Activated naive CD4-positive, alpha-beta T cell treated with anti-CD3 and anti-CD28 coated beads for 36 hours (primary cell): ENCODE data around the gene WAC. TPM values are rescaled to one million over a fixed set of nuclear protein-coding genes. Genes with fewer than 3 reads are reported as not detected.
"Not testable (repeated sequence)": the region's sequence is repeated elsewhere in the genome, so short reads cannot be mapped to it uniquely, and the experiment has no call there.

Experiments used
- CTCF ChIA-PET: fragments of 350-600 bp; sonication (Branson Sonifier 250); formaldehyde crosslinking; loops from one replicate; lab custom pipeline; 2021; ENCODE audit warnings: antibody characterized with exemption; lab: Charles Lee
- DNase-seq: peaks from one replicate; pipeline ENCODE4 v3.0.0-alpha.2; 2020
- H3K27ac Mint-ChIP-seq: one replicate; pipeline ENCODE4 v1.8.0; 2021; ENCODE audit warnings: mild to moderate bottlenecking, mixed read lengths
- H3K27me3 Mint-ChIP-seq: one replicate; pipeline ENCODE4 v1.8.0; 2021; ENCODE audit warnings: low read depth, mixed read lengths
- H3K36me3 Mint-ChIP-seq: one replicate; pipeline ENCODE4 v1.8.0; 2021; ENCODE audit warnings: low read depth, mixed read lengths
- H3K4me1 Mint-ChIP-seq: one replicate; pipeline ENCODE4 v1.8.0; 2021; ENCODE audit warnings: low read depth, mixed read lengths
- H3K4me3 Mint-ChIP-seq: one replicate; pipeline ENCODE4 v1.8.0; 2021; ENCODE audit warnings: mild to moderate bottlenecking, moderate library complexity, mixed read lengths
- H3K9me3 Mint-ChIP-seq: one replicate; pipeline ENCODE4 v1.8.0; 2021; ENCODE audit warnings: mixed read lengths
- intact Hi-C: fragments of 100-400 bp; cut with micrococcal nuclease; formaldehyde crosslinking; loops from one replicate; pipeline ENCODE4 v1.15.1; 2023
- total RNA-seq, 2 experiments: library from RNA; stranded (reverse); gene quantifications; one replicate each; pipeline ENCODE4 v1.2.3, GENCODE V29; 2021

WAC gene, protein sequence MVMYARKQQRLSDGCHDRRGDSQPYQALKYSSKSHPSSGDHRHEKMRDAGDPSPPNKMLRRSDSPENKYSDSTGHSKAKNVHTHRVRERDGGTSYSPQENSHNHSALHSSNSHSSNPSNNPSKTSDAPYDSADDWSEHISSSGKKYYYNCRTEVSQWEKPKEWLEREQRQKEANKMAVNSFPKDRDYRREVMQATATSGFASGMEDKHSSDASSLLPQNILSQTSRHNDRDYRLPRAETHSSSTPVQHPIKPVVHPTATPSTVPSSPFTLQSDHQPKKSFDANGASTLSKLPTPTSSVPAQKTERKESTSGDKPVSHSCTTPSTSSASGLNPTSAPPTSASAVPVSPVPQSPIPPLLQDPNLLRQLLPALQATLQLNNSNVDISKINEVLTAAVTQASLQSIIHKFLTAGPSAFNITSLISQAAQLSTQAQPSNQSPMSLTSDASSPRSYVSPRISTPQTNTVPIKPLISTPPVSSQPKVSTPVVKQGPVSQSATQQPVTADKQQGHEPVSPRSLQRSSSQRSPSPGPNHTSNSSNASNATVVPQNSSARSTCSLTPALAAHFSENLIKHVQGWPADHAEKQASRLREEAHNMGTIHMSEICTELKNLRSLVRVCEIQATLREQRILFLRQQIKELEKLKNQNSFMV
- total RNA-seq: 10 to 100 TPM; 77.1 to 82.9 TPM

GRCh38 chr10:28532337-28533185 lies at the start of gene WAC:
TSS of gene WAC (plus strand) at chr10:28533118. CDS start at chr10:28533580, 462 bp downstream.
- Mint-ChIP-seq H3K4me1 (peaks cover 51% of the 10 kb centered on the region), H3K27me3 (no peaks in the 10 kb centered on the region), H3K4me3 (peak within 1 kb of the TSS; percentile 99), H3K9me3 (no peaks in the 10 kb centered on the region), H3K27ac (peak within 1 kb of the TSS; percentile 100), H3K36me3 (peaks cover 45% of the 10 kb centered on the region)
- DNase-seq: peak; percentile 98
- intact Hi-C loops: loop anchor here (1.0 to 5.0 kb wide), 11 partner anchors 32 to 1378 kb away; partner anchors contain the start of genes ACBD5, BAMBI, MASTL and MPP7
- CTCF ChIA-PET: no interaction called here

DNA sequence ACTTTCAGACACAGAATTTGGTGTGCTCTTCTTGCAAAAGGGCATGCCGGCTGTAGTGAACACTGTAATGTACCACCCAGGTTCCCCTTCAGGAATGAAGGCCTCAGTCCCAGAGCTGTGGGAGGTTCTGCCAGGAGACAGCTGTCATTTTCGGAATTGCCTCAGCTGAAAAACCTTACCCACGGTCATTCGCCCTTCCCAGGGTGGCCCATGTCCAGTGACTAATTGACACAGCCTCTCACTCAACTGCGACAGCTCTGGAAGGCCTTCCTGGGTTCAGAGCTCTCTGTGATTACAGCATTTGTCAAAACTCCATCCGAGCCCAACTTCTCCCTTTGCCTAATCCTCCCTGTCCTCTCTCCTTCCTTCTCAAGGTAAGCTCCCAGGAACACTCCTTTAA lies 43.7 kb upstream of the WAC start:
- peaks cover 2% of the 10 kb centered on the region for H3K27me3 Mint-ChIP-seq
- intact Hi-C loops: no loop called here
- peaks cover 2% of the 10 kb centered on the region for H3K4me1 Mint-ChIP-seq
- no peak for DNase-seq
- H3K36me3 Mint-ChIP-seq: no peaks in the 10 kb centered on the region
- no peaks in the 10 kb centered on the region for H3K9me3 Mint-ChIP-seq
- H3K27ac Mint-ChIP-seq: no peak overlapping the region
- CTCF ChIA-PET: no interaction called here
- no peak overlapping the region for H3K4me3 Mint-ChIP-seq

GRCh38 chr10:28490256-28490865 lies 42.6 kb upstream of the WAC start:
- H3K4me3 Mint-ChIP-seq, CTCF ChIA-PET, H3K27me3 Mint-ChIP-seq, H3K9me3 Mint-ChIP-seq, DNase-seq, H3K27ac Mint-ChIP-seq, H3K36me3 Mint-ChIP-seq, intact Hi-C loops, H3K4me1 Mint-ChIP-seq: not testable (repeated sequence)

DNA sequence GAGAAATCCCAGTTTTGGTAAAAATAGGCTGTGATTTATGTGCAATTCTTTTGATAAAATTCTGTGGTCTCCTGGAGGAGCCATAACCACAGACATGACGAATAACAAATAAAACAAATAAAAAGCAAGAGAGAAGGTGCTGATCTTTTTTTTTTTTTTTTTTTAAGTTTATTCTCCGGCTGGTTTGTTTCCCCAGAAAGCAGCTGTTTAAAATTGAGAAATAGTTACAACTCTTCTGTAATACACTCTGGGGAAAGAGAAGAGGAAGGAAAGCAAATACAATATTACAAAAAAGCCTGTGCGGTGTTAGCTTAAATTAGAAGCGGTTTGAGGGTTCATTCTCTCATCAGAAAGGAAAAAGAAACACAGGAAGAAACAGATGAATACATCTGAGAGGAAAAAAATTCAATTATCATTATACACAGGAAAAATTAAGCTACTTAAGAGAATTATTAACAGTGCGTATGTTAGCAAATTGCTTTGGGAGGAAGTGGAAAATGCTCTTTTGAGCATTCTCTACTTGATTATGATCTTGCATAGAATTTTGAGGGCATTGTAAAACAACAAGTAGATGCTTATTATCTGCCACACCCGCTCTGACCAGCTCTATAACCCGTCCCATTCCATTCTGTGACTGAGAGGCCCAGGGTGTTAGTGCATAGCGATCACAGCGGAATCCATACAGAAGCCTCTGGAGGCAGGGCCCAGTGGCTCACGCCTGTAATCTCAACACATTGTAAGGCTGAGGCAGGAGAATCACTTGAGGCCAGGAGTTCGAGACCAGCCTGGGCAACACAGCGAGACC lies 40.6 kb upstream of the WAC start:
- DNase-seq: no peak
- H3K9me3 Mint-ChIP-seq: no peaks in the 10 kb centered on the region
- H3K4me1 Mint-ChIP-seq: no peaks in the 10 kb centered on the region
- H3K36me3 Mint-ChIP-seq: no peaks in the 10 kb centered on the region
- H3K4me3 Mint-ChIP-seq: no peak overlapping the region
- no peak overlapping the region for H3K27ac Mint-ChIP-seq
- CTCF ChIA-PET: interaction anchor here (0.7 kb wide), 1 partner anchor 10 kb away, joined by 3 read pairs; no protein-coding TSS in a partner anchor
- intact Hi-C loops: no loop called here
- H3K27me3 Mint-ChIP-seq: peaks cover 2% of the 10 kb centered on the region

- Mint-ChIP-seq H3K4me1 (no peaks in the 10 kb centered on the region), H3K27ac (no peak overlapping the region), H3K36me3 (no peaks in the 10 kb centered on the region), H3K27me3 (peaks cover 2% of the 10 kb centered on the region), H3K9me3 (no peaks in the 10 kb centered on the region), H3K4me3 (no peak overlapping the region)
- CTCF ChIA-PET: no interaction called here
- DNase-seq: no peak
- intact Hi-C loops: no loop called here
These were observed 38.5 kb upstream of the WAC start for GRCh38 chr10:28494420-28494819.

DNA sequence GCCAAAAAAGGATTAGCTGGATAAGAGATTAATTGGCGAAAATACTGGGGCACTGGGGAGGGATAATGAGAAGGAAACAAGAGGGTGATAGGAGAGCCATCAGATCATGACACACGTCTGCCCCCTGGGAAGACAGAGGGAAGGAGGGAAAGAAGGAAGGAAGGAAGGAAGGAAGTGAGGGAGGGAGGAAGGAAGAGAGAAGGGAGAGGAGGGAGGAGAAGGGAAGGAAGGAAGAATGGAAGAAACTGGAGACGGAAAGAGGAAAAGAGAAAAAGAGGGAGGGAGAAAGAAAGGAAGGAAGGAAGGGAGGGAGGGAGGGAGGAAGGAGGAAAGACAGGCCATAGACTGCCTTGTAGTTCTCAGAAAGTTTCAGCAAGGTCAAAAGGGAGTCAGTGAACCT lies 37.8 kb upstream of the WAC start:
- no peaks in the 10 kb centered on the region for H3K4me1 Mint-ChIP-seq
- DNase-seq: no peak
- peaks cover 2% of the 10 kb centered on the region for H3K27me3 Mint-ChIP-seq
- no peak overlapping the region for H3K4me3 Mint-ChIP-seq
- intact Hi-C loops: no loop called here
- CTCF ChIA-PET: no interaction called here
- no peak overlapping the region for H3K27ac Mint-ChIP-seq
- no peaks in the 10 kb centered on the region for H3K9me3 Mint-ChIP-seq
- H3K36me3 Mint-ChIP-seq: no peaks in the 10 kb centered on the region

DNA sequence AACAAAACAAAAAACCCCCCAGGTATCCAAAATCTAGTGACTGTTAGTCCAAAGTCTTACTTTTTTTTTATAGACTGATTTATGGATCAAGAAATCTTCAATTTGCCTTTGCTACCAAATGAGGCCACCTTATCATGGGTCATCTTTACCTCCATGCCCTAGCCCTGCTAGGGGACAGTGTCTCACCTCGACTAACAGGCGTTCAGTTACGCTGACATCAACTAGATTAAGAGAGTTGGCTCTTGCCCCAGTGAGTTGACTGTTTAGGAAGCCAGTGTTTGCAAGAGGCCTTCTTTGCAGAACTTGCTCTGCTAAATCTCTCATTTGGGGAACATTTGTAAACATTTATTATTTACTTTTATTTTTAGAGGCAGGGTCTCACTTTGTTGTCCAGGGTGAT lies 36.9 kb upstream of the WAC start:
- CTCF ChIA-PET: no interaction called here
- no peaks in the 10 kb centered on the region for H3K4me1 Mint-ChIP-seq
- no peak for DNase-seq
- no peaks in the 10 kb centered on the region for H3K9me3 Mint-ChIP-seq
- intact Hi-C loops: no loop called here
- H3K27ac Mint-ChIP-seq: no peak overlapping the region
- H3K27me3 Mint-ChIP-seq: no peaks in the 10 kb centered on the region
- no peaks in the 10 kb centered on the region for H3K36me3 Mint-ChIP-seq
- H3K4me3 Mint-ChIP-seq: no peak overlapping the region

- Mint-ChIP-seq H3K27ac (no peak overlapping the region), H3K9me3 (no peaks in the 10 kb centered on the region), H3K36me3 (no peaks in the 10 kb centered on the region), H3K27me3 (no peaks in the 10 kb centered on the region), H3K4me1 (no peaks in the 10 kb centered on the region), H3K4me3 (no peak overlapping the region)
- intact Hi-C loops: no loop called here
- CTCF ChIA-PET: interaction anchor here (0.6 kb wide), 1 partner anchor 94 kb away, joined by 3 read pairs; no protein-coding TSS in a partner anchor
- no peak for DNase-seq
These were observed 36.4 kb upstream of the WAC start for GRCh38 chr10:28496481-28496961.

DNA sequence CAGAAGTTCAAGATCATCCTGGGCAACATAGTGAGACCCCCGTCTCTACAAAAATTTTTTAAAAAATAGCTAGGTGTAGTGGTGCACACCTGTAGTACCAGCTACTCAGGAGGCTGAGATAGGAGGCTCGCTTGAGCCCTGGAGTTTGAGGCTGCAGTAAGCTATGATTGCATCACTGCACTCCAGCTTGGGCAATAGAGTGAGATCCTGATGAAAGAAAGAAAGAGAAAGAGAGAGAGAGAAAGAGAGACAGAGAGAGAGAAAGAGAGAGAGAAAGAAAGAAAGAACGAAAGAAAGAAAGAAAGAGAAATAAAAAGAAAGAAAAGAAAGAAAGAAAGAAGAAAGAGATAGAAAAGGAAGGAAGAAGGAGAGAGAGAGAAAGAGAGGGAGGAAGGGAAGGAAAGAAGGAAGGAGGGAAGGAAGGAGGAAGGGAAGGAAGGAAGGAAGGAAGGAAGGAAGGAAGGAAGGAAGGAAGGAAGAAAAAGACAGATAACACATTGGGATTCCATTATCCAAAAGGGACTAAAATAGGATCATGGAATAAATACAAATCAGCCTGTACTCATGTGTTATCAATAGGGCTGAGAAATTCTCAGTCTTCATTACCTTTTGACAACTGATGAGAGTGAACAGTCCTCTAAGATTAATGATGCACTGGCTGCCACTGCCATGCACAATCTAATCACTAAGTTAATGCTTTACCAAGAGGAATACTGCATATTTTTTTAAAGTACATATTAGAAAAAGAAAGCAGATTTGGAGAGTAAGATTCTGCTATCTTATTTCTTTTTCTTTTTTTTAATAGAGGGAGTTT lies 35.4 kb upstream of the WAC start:
- Mint-ChIP-seq H3K4me1 (no peaks in the 10 kb centered on the region), H3K4me3 (no peak overlapping the region), H3K27me3 (no peaks in the 10 kb centered on the region), H3K9me3 (no peaks in the 10 kb centered on the region), H3K27ac (no peak overlapping the region), H3K36me3 (no peaks in the 10 kb centered on the region)
- CTCF ChIA-PET: no interaction called here
- no peak for DNase-seq
- intact Hi-C loops: no loop called here

DNA sequence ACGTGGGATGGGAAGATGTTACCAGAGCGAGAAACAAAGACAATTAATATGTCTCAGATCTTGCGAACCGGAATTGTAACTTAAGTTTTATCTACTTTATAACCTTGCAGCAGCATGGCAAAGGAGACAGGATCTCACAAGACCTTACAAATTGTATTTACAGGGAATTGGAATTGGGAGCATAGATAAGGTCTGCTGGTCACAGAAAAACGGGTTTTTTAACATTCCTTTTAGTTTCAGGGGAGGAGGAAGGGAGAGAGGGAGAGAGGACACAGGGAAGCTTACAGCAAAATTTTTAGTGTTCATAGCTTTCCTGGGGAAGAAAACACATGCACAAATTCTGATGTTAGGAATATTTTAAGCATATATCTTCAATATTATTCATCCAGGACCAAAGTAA lies 32.7 kb upstream of the WAC start:
- H3K4me3 Mint-ChIP-seq, H3K36me3 Mint-ChIP-seq, H3K27ac Mint-ChIP-seq, DNase-seq, H3K27me3 Mint-ChIP-seq, H3K9me3 Mint-ChIP-seq, intact Hi-C loops, H3K4me1 Mint-ChIP-seq: not testable (repeated sequence)
- CTCF ChIA-PET: interaction anchor here (0.6 kb wide), 1 partner anchor 55 kb away, joined by 3 read pairs; no protein-coding TSS in a partner anchor

- CTCF ChIA-PET: interaction anchor here (0.6 kb wide), 1 partner anchor 22 kb away, joined by 6 read pairs; no protein-coding TSS in a partner anchor
- no peaks in the 10 kb centered on the region for H3K27me3 Mint-ChIP-seq
- no peaks in the 10 kb centered on the region for H3K9me3 Mint-ChIP-seq
- no peak for DNase-seq
- H3K4me1 Mint-ChIP-seq: no peaks in the 10 kb centered on the region
- H3K4me3 Mint-ChIP-seq: no peak overlapping the region
- no peak overlapping the region for H3K27ac Mint-ChIP-seq
- H3K36me3 Mint-ChIP-seq: no peaks in the 10 kb centered on the region
- intact Hi-C loops: no loop called here
These were observed 29.8 kb upstream of the WAC start for GRCh38 chr10:28503114-28503513.
